ENCODE results near the gene MAP3K21. TPM values are rescaled to one million over a fixed set of nuclear protein-coding genes. Genes with fewer than 3 reads are reported as not detected.

Gene MAP3K21
- polyA plus RNA-seq, 1 donor (not counting 4 experiments of a cell fraction or from before 2014, with no cell fraction given), result 6.4 TPM

DNA sequence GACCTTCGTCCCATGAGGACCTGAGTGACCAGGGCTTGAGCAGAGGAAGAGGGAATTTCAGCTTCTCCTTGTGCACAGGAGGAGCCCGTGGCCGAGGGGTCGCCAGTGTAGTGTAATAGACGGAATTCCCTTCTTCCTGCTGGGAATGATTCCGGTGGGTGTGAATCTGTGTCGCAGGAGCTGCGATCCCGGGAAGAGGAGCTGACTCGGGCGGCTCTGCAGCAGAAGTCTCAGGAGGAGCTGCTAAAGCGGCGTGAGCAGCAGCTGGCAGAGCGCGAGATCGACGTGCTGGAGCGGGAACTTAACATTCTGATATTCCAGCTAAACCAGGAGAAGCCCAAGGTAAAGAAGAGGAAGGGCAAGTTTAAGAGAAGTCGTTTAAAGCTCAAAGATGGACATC, 34.4 kb downstream of the MAP3K21 start:
- Histone ChIP-seq H3K4me3 (ENCODE audit: control insufficient read depth in 2 of 3, extremely low read depth in 1 of 3, insufficient read depth in 2 of 3, low read depth in 1 of 3, low read length in 3 of 3) (no peak overlapping the region), H3K9me3 (ENCODE audit: control insufficient read depth, low read depth, low read length) (no peaks in the 10 kb centered on the region), H3K9ac (ENCODE audit: control insufficient read depth, extremely low read depth, insufficient read depth, low read length) (no peak overlapping the region), H3K27ac (ENCODE audit: control insufficient read depth, insufficient read depth, low read length) (no peak overlapping the region), H3K36me3 (ENCODE audit: control insufficient read depth in 2 of 2, extremely low read depth in 1 of 2, insufficient read depth in 2 of 2, low read length in 2 of 2) (peaks cover 0 to 3% of the 10 kb centered on the region in 2 experiments), H2AFZ (ENCODE audit: control insufficient read depth, low read length) (no peak overlapping the region), H3K4me2 (ENCODE audit: control insufficient read depth, extremely low read depth, insufficient read depth, low read depth, low read length) (no peak overlapping the region), H3K4me1 (ENCODE audit: control insufficient read depth, extremely low read depth, insufficient read depth, low read length) (no peaks in the 10 kb centered on the region), H4K20me1 (ENCODE audit: control insufficient read depth, extremely low read depth, insufficient read depth, low read length) (no peaks in the 10 kb centered on the region), H3K79me2 (ENCODE audit: control insufficient read depth, insufficient read depth, low read length) (no peaks in the 10 kb centered on the region), H3K9me1 (ENCODE audit: control insufficient read depth, extremely low read depth, insufficient read depth, low read length) (no peaks in the 10 kb centered on the region), H3K27me3 (ENCODE audit: control insufficient read depth, extremely low read depth, insufficient read depth, low read length) (no peaks in the 10 kb centered on the region)
- TF ChIP-seq EZH2 (IDR thresholded peaks at IDR 0.05; ENCODE audit: low read length), result no peak
- TF ChIP-seq, protein P1, sequence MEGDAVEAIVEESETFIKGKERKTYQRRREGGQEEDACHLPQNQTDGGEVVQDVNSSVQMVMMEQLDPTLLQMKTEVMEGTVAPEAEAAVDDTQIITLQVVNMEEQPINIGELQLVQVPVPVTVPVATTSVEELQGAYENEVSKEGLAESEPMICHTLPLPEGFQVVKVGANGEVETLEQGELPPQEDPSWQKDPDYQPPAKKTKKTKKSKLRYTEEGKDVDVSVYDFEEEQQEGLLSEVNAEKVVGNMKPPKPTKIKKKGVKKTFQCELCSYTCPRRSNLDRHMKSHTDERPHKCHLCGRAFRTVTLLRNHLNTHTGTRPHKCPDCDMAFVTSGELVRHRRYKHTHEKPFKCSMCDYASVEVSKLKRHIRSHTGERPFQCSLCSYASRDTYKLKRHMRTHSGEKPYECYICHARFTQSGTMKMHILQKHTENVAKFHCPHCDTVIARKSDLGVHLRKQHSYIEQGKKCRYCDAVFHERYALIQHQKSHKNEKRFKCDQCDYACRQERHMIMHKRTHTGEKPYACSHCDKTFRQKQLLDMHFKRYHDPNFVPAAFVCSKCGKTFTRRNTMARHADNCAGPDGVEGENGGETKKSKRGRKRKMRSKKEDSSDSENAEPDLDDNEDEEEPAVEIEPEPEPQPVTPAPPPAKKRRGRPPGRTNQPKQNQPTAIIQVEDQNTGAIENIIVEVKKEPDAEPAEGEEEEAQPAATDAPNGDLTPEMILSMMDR (optimal IDR thresholded peaks at IDR 0.05 in 1 of 3, IDR thresholded peaks at IDR 0.05 in 1 of 3, conservative IDR thresholded peaks at IDR 0.05 in 1 of 3; ENCODE audit: extremely low read depth in 1 of 3, insufficient read depth in 2 of 3, low read length in 3 of 3), result no peak
- no peak for FAIRE-seq
- DNase-seq (ENCODE audit: low read depth, low spot score), result no peak
- dilution Hi-C loops (cut with MboI; ENCODE audit: extremely low pct_ligation_motif_present, low sequenced_read_pairs), result no loop called here

DNA sequence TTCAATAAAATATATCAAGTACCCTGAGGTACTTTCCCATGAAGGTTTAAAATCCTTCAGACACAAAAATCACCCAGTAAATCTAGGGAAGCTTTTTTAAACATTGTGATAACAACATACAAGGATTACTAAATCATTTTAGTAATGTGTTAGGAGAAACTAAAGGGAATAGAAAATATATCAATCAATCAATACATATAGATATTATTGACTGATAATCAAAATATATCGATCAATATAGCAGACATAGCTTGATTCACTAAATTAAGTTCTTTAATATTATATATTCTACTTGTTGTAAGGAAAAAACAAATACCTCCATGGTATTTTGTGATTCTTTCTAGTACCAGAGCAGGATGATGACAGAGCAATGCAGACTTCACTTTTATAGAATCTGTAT, 35.2 kb downstream of the MAP3K21 start:
- Histone ChIP-seq H3K27me3 (ENCODE audit: control insufficient read depth, extremely low read depth, insufficient read depth, low read length) (no peaks in the 10 kb centered on the region), H3K27ac (ENCODE audit: control insufficient read depth, insufficient read depth, low read length) (no peak overlapping the region), H3K9me1 (ENCODE audit: control insufficient read depth, extremely low read depth, insufficient read depth, low read length) (no peaks in the 10 kb centered on the region), H3K4me1 (ENCODE audit: control insufficient read depth, extremely low read depth, insufficient read depth, low read length) (no peaks in the 10 kb centered on the region), H3K4me2 (ENCODE audit: control insufficient read depth, extremely low read depth, insufficient read depth, low read depth, low read length) (no peak overlapping the region), H3K9me3 (ENCODE audit: control insufficient read depth, low read depth, low read length) (no peaks in the 10 kb centered on the region), H2AFZ (ENCODE audit: control insufficient read depth, low read length) (no peak overlapping the region), H3K79me2 (ENCODE audit: control insufficient read depth, insufficient read depth, low read length) (no peaks in the 10 kb centered on the region), H4K20me1 (ENCODE audit: control insufficient read depth, extremely low read depth, insufficient read depth, low read length) (no peaks in the 10 kb centered on the region), H3K4me3 (ENCODE audit: control insufficient read depth in 2 of 3, extremely low read depth in 1 of 3, insufficient read depth in 2 of 3, low read depth in 1 of 3, low read length in 3 of 3) (no peak overlapping the region), H3K9ac (ENCODE audit: control insufficient read depth, extremely low read depth, insufficient read depth, low read length) (no peak overlapping the region), H3K36me3 (ENCODE audit: control insufficient read depth in 2 of 2, extremely low read depth in 1 of 2, insufficient read depth in 2 of 2, low read length in 2 of 2) (peaks cover 0 to 3% of the 10 kb centered on the region in 2 experiments)
- dilution Hi-C loops (cut with MboI; ENCODE audit: extremely low pct_ligation_motif_present, low sequenced_read_pairs), result no loop called here
- no peak for DNase-seq (ENCODE audit: low read depth, low spot score)
- no peak for FAIRE-seq
- no peak for TF ChIP-seq EZH2 (IDR thresholded peaks at IDR 0.05; ENCODE audit: low read length)
- TF ChIP-seq, protein P1 (optimal IDR thresholded peaks at IDR 0.05 in 1 of 3, IDR thresholded peaks at IDR 0.05 in 1 of 3, conservative IDR thresholded peaks at IDR 0.05 in 1 of 3; ENCODE audit: extremely low read depth in 1 of 3, insufficient read depth in 2 of 3, low read length in 3 of 3), result no peak

Measured in keratinocyte (primary cell).